DMS153 (cell line): Measurements from ENCODE around the gene CMTM5.

ENCODE experiments used
- DNase-seq: peaks from one replicate; lab custom pipeline; 2025; lab: John Stamatoyannopoulos, UW

CMTM5 gene

DNA sequence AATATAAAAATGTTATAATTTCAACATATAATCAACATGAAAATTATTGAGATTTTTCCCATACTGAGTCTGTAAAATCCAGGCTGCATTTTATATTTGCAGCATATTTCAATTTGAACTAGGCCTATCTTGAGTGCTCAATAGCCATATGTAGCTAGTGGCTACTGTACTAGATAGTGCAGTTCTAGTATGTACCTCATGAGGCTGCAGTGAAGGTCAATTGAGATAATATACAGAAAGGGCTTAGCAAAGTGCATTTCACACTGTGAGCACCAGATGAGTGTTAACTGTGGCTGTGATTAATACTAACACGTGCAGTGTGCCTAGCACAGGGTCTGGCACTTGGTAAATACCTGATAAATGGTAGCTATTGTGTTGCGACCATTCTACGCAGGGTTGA lies 18.8 kb upstream of the CMTM5 start:
- no peak for DNase-seq

- no peak for DNase-seq
Observed at GRCh38 chr14:23358553-23359166, 18.2 kb upstream of the CMTM5 start.

- no peak for DNase-seq
Observed at GRCh38 chr14:23359167-23359626, 17.6 kb upstream of the CMTM5 start.

- DNase-seq: no peak
Observed at GRCh38 chr14:23359722-23360447, 17.0 kb upstream of the CMTM5 start.

GRCh38 chr14:23360496-23360895 lies 16.4 kb upstream of the CMTM5 start:
- DNase-seq: no peak

DNA sequence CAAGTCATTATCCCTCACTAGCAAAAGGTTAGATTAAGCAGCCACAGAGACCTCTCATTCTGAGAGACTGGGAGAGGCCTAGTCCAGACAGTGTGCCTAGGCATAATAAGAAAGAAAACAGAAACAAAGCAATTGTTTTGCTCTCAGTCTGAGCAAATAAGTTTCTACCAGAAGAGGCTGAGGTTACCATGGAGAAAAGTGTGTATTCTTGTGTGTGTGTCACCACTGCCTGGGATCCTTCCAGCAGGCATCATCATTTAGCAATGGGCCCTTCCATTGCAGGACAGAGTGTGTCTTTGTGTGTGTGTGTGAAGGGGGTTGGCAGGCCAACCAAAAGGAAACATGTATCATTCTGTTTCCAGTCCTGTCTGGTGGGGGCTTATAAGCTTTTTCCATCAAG lies 15.5 kb upstream of the CMTM5 start:
- no peak for DNase-seq

DNA sequence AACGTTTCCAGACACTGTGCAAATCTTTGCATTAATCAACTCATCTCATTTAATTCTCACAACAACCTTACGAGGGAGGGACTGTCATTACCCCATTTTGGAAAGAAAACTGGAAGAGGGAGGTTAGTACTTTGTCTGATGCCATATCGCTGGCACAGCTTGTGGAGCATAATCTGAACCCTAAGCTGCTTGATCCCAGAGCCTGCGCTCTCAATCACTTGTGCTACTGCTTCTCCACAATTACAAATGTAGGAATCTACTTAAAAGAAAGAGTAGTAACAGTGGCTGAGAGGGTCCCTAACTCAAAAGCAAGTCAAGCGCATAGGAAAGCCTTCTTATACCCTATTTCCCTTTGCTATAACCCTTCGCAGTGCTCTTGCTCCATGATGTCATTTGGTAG lies 15.1 kb upstream of the CMTM5 start:
- DNase-seq: no peak

DNA sequence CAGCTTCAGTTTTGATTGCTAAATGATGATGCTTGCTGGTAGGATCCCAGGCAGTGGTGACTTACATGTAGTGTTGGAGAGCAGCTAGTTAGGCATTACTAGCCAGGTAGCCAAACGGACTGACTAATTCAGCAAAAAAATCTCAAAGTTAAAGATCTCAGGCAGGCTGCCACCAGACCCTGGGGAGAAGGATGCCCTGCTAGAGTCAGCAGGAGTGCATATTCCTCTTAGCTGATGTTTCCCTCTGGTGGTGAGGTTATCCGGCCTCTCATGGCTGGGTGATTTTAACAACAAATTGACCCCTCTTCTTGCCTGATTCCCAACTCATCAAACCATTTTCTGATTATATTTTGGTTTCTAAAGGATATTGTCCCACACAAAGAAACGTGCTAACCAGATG lies 14.6 kb upstream of the CMTM5 start:
- no peak for DNase-seq

DNA sequence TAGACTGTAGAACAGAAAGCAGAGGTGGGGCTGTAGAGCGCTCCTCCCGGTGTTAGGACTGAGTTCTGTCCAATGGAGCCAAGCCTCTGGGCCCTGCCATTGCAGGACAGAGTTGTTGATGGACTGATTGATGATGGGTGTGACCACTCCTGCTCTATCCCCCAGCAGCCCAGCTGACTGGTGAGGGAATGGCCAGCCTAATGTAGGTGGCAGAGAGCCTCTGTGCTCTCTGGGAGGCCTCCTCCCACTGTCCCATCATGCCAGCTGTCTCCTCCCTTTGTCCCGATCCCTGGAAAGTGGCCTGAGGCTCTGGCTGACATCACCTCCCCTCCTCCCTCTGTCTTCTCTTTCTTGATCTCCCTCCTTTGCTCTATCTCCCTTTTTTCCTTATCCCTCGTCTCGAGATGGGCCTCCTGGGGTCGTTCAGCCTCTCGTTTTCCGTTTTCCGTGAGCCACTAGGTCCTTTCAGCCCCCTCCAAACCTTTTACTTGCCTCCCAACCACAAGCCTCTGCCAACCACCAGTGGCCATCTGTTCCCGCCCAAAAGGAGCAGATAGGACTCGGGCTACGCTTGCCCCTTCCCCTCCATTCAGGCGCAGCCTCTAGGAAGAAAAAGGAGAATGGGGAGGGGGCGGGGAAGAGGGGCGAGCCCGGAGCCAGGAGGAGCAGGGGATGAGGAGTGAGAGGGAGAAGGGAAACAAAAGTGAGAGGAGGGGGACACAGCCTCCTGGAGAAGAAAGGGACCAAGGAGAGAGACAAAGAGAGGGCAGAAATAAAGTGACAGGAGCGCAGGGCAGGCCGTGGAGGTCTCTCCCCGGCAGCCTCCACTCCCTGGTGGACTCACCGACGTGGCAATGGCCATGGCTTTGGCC lies 12.4 kb upstream of the CMTM5 start:
- peak; percentile 27 for DNase-seq

DNA sequence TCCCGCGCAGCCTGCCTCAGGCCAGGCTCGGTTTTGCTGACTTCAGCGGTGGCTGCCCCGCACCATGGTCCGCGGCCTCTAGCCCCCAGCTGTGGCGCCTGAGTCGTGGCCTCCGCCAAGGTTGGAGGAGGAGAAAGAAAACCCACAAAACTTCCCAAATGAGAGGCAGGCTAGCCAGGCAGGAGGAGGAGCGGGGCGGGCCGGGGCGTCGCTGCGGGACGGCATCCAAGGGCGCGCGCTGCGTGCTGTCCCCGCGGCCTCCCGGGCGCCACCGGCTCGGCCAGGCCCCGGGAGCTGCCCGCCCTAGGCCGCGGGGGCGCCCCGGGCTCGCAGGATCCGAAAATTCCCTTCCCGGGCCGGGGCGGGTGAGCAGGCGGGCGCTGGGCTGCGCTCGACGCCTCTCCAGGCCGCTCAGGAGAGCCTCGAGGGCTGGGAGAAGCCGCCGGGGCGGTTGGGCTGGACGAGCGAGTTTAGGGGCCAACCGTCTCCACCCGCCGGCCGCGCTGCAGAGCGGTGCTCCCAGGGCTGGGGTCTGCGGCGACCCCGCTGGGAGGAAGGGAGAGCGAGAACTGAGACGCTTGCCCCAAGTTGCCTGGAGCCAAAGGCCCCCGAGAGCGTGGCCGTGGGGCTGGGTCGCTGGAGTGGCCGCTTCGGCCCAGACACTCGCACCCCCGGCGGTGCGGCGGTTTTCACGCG lies 11.7 kb upstream of the CMTM5 start, which contains the start of gene EFS:
Gene EFS, minus strand, starts transcription at position 137 of the 696 bp plus-strand sequence. CDS start 147 bp downstream, outside the sequence.
- no peak for DNase-seq

GRCh38 chr14:23365732-23366425 lies 11.0 kb upstream of the CMTM5 start:
- peak; percentile 54 for DNase-seq

DNA sequence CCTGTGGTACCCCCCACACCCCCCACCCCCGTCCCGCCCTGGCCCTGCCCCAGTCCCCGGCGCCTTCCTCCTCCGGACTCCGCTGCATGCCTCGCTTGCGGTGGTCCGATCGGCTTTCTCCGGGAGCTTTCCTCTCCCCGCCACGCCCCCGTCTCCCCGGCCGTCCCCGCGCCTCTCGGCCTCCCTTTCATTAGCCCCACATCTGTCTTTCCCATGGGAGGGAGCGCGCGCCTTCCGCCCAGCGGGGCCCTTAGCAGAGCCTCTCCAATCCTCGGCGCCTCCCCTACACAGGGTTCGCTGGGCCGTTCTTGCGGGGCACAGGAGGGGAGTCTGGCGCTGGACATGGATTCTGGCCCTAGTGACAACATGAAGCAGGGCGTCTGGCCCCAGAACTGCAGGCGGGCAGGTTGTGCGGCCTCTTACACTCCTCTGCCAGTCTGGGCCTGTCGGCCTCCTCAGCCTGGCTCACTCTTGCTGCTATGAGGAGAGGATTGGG lies 10.4 kb upstream of the CMTM5 start:
- DNase-seq: peak; percentile 54

DNA sequence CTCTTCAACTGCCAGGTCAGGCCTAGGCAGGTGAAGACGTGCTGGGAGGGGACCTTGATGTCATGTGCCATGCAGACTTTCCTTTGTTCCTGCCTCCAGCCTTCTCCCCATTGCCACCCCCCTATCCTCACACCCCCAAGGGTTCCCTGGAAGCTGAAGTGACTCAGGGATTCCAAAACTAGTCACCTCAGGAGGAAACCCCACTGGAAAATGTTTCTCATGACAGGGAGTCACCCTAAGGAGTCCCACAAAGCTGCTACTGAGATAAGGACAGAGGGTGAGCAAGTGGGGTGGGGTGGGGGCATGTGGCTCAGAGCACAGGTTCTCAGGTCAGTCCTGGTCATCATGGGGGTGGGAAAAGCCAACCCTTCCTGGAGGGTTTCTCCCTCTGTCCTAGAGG lies 6.6 kb upstream of the CMTM5 start:
- no peak for DNase-seq

GRCh38 chr14:23371865-23372264 lies 5.0 kb upstream of the CMTM5 start:
- DNase-seq: no peak

GRCh38 chr14:23372509-23372908 lies 4.3 kb upstream of the CMTM5 start, which contains the start of gene IL25:
Gene IL25, plus strand, starts transcription at chr14:23372809.
- DNase-seq: no peak

- no peak for DNase-seq
Observed at GRCh38 chr14:23373041-23373440, 3.8 kb upstream of the CMTM5 start.

DNA sequence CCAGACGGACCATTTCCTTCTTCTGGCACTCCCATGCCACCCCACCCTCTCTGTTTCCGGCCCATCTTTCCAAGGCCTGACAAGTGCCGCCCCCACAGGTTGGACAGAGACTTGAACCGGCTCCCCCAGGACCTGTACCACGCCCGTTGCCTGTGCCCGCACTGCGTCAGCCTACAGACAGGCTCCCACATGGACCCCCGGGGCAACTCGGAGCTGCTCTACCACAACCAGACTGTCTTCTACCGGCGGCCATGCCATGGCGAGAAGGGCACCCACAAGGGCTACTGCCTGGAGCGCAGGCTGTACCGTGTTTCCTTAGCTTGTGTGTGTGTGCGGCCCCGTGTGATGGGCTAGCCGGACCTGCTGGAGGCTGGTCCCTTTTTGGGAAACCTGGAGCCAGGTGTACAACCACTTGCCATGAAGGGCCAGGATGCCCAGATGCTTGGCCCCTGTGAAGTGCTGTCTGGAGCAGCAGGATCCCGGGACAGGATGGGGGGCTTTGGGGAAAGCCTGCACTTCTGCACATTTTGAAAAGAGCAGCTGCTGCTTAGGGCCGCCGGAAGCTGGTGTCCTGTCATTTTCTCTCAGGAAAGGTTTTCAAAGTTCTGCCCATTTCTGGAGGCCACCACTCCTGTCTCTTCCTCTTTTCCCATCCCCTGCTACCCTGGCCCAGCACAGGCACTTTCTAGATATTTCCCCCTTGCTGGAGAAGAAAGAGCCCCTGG lies 1.2 kb upstream of the CMTM5 start:
- DNase-seq: no peak

- no peak for DNase-seq
Observed at GRCh38 chr14:23377198-23377550, 328 bp downstream of the CMTM5 start.

DNA sequence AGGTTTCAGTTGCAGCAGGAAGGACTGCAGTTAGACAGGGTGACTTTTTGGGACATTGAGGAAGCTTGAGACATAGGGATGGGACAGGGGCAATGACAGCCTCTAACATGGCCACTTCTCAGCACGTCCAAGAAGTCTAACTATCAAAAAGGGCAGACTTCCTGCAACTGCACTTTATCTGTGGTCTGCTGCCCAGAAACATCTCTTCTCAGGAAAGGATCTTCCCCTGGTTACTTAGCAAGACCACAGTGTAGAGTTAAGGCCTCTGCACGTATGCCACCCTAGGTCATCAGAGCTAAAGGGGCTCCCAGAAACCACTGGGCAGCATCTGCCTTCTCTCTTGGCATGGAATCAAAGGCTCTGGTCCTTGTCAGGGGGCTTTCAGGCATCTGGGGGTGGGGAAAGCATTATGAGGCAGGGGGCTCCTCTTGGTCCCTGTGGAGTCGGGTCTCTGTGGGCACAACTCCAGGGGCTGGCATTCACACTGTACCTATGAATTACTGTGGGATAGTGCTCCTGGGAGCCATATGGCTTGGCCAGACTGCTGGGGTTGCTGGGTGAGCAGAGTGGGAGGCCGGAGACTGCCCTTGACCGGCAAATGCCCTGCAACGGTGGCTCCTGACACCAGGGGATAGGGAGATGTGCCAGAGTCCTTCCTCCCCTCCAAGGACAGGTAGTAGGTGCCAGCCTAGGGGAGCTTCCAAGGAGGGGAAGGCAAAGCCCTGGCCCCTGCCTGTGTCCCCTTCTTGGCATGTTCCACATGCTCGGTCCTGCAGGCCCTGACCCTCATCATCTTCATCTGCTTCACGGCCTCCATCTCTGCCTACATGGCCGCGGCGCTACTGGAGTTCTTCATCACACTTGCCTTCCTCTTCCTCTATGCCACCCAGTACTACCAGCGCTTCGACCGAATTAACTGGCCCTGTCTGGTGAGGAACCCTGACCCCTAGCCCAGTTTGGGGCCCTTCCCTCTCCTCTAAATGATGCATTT lies 1.0 kb downstream of the CMTM5 start:
- DNase-seq: no peak
